ENCODE data around the gene DOK5. TPM values are rescaled to one million over a fixed set of nuclear protein-coding genes. Genes with fewer than 3 reads are reported as not detected.

The DOK5 gene
- total and polyA plus RNA-seq, 2 donors (not counting 3 experiments of a cell fraction or from before 2014, with no cell fraction given), result 3.5 to 14.2 TPM

DNA sequence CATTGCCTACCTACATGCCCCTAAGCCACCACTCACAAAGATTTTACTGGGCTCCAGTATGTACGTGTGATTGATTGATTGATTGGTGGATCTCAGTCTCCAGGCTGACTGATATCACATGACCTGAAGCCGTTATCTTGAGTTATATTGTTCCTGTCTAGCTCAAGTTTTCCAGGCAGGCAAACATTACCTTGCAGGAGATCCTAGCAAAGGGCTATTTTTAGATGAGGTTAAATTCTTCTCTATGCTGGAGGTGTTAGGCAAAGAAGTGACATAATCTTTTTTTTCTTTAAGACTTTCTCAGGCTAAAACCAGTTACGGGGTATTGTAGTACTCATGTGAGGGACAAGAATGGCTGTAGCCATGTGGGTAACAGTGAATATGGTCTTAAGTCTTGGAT, 125.2 kb downstream of the DOK5 start:
- H3K79me2 ChIP-seq (ENCODE audit: control insufficient read depth, insufficient read depth, low read length), result no peaks in the 10 kb centered on the region
- H3K27me3 ChIP-seq (ENCODE audit: control insufficient read depth in 2 of 2, insufficient read depth in 2 of 2, low read length in 2 of 2), result no peaks in the 10 kb centered on the region
- no peak for DNase-seq (ENCODE audit: low read depth, low spot score)
- ChIA-PET POLR2A (no interaction called here), CTCF (no interaction called here)
- no peak overlapping the region for H2AFZ ChIP-seq (ENCODE audit: low read depth, low read length)
- no TSS peak for BruUV-seq (replicated peaks)
- no peaks in the 10 kb centered on the region for H3K4me1 ChIP-seq (ENCODE audit: control insufficient read depth, extremely low read depth, insufficient read depth, low read length)
- no peaks in the 10 kb centered on the region for H4K20me1 ChIP-seq (replicated peaks; ENCODE audit: control insufficient read depth, extremely low read depth, insufficient read depth, low read length)
- H3K36me3 ChIP-seq (ENCODE audit: control insufficient read depth in 2 of 2, extremely low read depth in 1 of 2, insufficient read depth in 2 of 2, low read length in 2 of 2), result no peaks in the 10 kb centered on the region
- H3K9me3 ChIP-seq (replicated peaks; ENCODE audit: control insufficient read depth, insufficient read depth, low read length), result no peaks in the 10 kb centered on the region
- FAIRE-seq, result no peak
- no peak overlapping the region for H3K4me2 ChIP-seq (ENCODE audit: insufficient read depth, low read length)
- no peak overlapping the region for H3K4me3 ChIP-seq (replicated peaks in 1 of 3; ENCODE audit: insufficient read depth in 1 of 3, low read depth in 1 of 3, low read length in 3 of 3)
- no peak overlapping the region for H3K27ac ChIP-seq (ENCODE audit: insufficient read depth, low read depth, low read length)
- H3K9me1 ChIP-seq (replicated peaks; ENCODE audit: control insufficient read depth, extremely low read depth, insufficient read depth, low read length), result no peaks in the 10 kb centered on the region
- no peak overlapping the region for H3K9ac ChIP-seq (replicated peaks; ENCODE audit: extremely low read depth, insufficient read depth, low read length)
- intact Hi-C loops (cut with micrococcal nuclease), result no loop called here
- dilution Hi-C loops (cut with MboI; ENCODE audit: extremely low pct_ligation_motif_present, low sequenced_read_pairs), result no loop called here
- TF ChIP-seq MYC (IDR thresholded peaks at IDR 0.05; ENCODE audit: low read depth, low read length), result no peak
- TF ChIP-seq GATA2 (IDR thresholded peaks at IDR 0.05; ENCODE audit: insufficient read depth, insufficient read length, low read depth, low read length), result no peak
- no peak for TF ChIP-seq POLR2AphosphoS5 (IDR thresholded peaks at IDR 0.05; ENCODE audit: insufficient read depth, low read depth, low read length)
- no peak for TF ChIP-seq JUN (IDR thresholded peaks at IDR 0.05; ENCODE audit: borderline replicate concordance, insufficient read depth, insufficient read length, low read depth)
- no peak for TF ChIP-seq FOS (IDR thresholded peaks at IDR 0.05; ENCODE audit: borderline replicate concordance, insufficient read depth, low read length)
- TF ChIP-seq, protein P1, sequence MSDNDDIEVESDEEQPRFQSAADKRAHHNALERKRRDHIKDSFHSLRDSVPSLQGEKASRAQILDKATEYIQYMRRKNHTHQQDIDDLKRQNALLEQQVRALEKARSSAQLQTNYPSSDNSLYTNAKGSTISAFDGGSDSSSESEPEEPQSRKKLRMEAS (IDR thresholded peaks at IDR 0.05; ENCODE audit: insufficient read depth, insufficient read length), result no peak
- TF ChIP-seq, protein P2, sequence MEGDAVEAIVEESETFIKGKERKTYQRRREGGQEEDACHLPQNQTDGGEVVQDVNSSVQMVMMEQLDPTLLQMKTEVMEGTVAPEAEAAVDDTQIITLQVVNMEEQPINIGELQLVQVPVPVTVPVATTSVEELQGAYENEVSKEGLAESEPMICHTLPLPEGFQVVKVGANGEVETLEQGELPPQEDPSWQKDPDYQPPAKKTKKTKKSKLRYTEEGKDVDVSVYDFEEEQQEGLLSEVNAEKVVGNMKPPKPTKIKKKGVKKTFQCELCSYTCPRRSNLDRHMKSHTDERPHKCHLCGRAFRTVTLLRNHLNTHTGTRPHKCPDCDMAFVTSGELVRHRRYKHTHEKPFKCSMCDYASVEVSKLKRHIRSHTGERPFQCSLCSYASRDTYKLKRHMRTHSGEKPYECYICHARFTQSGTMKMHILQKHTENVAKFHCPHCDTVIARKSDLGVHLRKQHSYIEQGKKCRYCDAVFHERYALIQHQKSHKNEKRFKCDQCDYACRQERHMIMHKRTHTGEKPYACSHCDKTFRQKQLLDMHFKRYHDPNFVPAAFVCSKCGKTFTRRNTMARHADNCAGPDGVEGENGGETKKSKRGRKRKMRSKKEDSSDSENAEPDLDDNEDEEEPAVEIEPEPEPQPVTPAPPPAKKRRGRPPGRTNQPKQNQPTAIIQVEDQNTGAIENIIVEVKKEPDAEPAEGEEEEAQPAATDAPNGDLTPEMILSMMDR (IDR thresholded peaks at IDR 0.05; ENCODE audit: extremely low read depth in 1 of 2, insufficient read depth in 1 of 2, low read depth in 1 of 2, low read length in 2 of 2), result no peak
- no peak for TF ChIP-seq POLR2A (IDR thresholded peaks at IDR 0.05; ENCODE audit: low read depth, low read length)
- no peak for TF ChIP-seq EZH2 (IDR thresholded peaks at IDR 0.05; ENCODE audit: borderline replicate concordance, low read depth, low read length, severe bottlenecking)
